HEK293 (cell line): ENCODE measurements around the gene NOBOX.

Experiments used
- CTCF ChIA-PET: fragments of 350-600 bp; formaldehyde crosslinking; extraction: SDS; loops from one replicate; lab custom pipeline; 2021; ENCODE audit warnings: antibody characterized with exemption; lab: Yijun Ruan, JAX
- POLR2A ChIA-PET: fragments of 300-600 bp; formaldehyde crosslinking; extraction: SDS; loops from one replicate; lab custom pipeline; 2020; ENCODE audit warnings: antibody characterized with exemption, inconsistent platforms; lab: Yijun Ruan, JAX
- H3K27ac ChIP-seq: fragments of 200-500 bp; sonication (Bioruptor generic); 2 replicates; pipeline ENCODE4 v1.5.1; 2014; ENCODE audit warnings: low read depth, low read length, control low read depth, inconsistent platforms; ENCODE audit errors: extremely low read depth
- H3K36me3 ChIP-seq, 2 experiments: fragments of 200-500 bp in 1 of 2; sonication (Bioruptor generic) in 1 of 2; 1 replicate in 1 of 2; 2 replicates in 1 of 2; pipeline ENCODE4 v1.5.1; 2014 to 2017; ENCODE audit warnings: inconsistent platforms in 2 of 2, low read length in 2 of 2; ENCODE audit not compliant: control insufficient read depth in 2 of 2, insufficient read depth in 1 of 2
- H3K4me1 ChIP-seq: fragments of 200-500 bp; sonication (Bioruptor generic); 2 replicates; pipeline ENCODE4 v1.5.1; 2014; ENCODE audit warnings: mild to moderate bottlenecking, low read length, inconsistent platforms; ENCODE audit not compliant: control insufficient read depth, insufficient read depth
- H3K4me3 ChIP-seq: 2 replicates; pipeline ENCODE4 v1.5.1; 2011; ENCODE audit warnings: low read depth, mild to moderate bottlenecking, control low read depth, low read length, moderate library complexity
- H3K9me3 ChIP-seq: fragments of 200-500 bp; sonication (Bioruptor generic); 2 replicates; pipeline ENCODE4 v1.5.1; 2014; ENCODE audit warnings: low read depth, low read length, inconsistent platforms; ENCODE audit not compliant: control insufficient read depth, insufficient read depth
- KLF10 ChIP-seq: fragments of 450-650 bp; IDR thresholded peaks from 2 replicates; pipeline ENCODE4 v1.5.1; 2018; ENCODE audit warnings: missing biosample characterization, mild to moderate bottlenecking, missing genetic modification characterization
- KLF7 ChIP-seq: fragments of 450-650 bp; formaldehyde crosslinking; IDR thresholded peaks from 2 replicates; pipeline ENCODE4 v1.5.1; 2016; ENCODE audit warnings: missing biosample characterization, missing genetic modification characterization, borderline replicate concordance
- KLF8 ChIP-seq: fragments of 450-650 bp; formaldehyde crosslinking; IDR thresholded peaks from 2 replicates; pipeline ENCODE4 v1.5.1; 2016; ENCODE audit warnings: missing biosample characterization, missing genetic modification characterization
- OSR2 ChIP-seq: fragments of 450-650 bp; formaldehyde crosslinking; IDR thresholded peaks from 2 replicates; pipeline ENCODE4 v1.5.1; 2016; ENCODE audit warnings: missing biosample characterization, missing genetic modification characterization
- SCRT2 ChIP-seq: fragments of 450-650 bp; formaldehyde crosslinking; IDR thresholded peaks from 2 replicates; pipeline ENCODE4 v1.5.1; 2016; ENCODE audit warnings: missing biosample characterization, missing genetic modification characterization
- TRIM28 ChIP-seq: IDR thresholded peaks from 2 replicates; pipeline ENCODE4 v1.6.1; 2011; ENCODE audit warnings: low read length, control low read depth, borderline replicate concordance
- WT1 ChIP-seq: fragments of 450-650 bp; formaldehyde crosslinking; IDR thresholded peaks from 2 replicates; pipeline ENCODE4 v1.5.1; 2016; ENCODE audit warnings: missing biosample characterization, missing genetic modification characterization
- ZBTB44 ChIP-seq: fragments of 450-650 bp; IDR thresholded peaks from 2 replicates; pipeline ENCODE4 v1.5.1; 2018; ENCODE audit warnings: missing biosample characterization, mild to moderate bottlenecking, missing genetic modification characterization
- ZFP3 ChIP-seq: fragments of 450-650 bp; formaldehyde crosslinking; IDR thresholded peaks from 2 replicates; pipeline ENCODE4 v1.5.1; 2016; ENCODE audit warnings: low read depth, missing biosample characterization, missing genetic modification characterization
- ZFP37 ChIP-seq: fragments of 450-650 bp; formaldehyde crosslinking; IDR thresholded peaks from 2 replicates; pipeline ENCODE4 v1.5.1; 2016; ENCODE audit warnings: missing biosample characterization, missing genetic modification characterization
- ZIC2 ChIP-seq: fragments of 450-650 bp; formaldehyde crosslinking; IDR thresholded peaks from 2 replicates; pipeline ENCODE4 v1.5.1; 2016; ENCODE audit warnings: missing biosample characterization, missing genetic modification characterization
- ZNF10 ChIP-seq: fragments of 450-650 bp; formaldehyde crosslinking; IDR thresholded peaks from 2 replicates; pipeline ENCODE4 v1.5.1; 2017; ENCODE audit warnings: missing biosample characterization, missing genetic modification characterization
- ZNF121 ChIP-seq: fragments of 450-650 bp; formaldehyde crosslinking; IDR thresholded peaks from 2 replicates; pipeline ENCODE4 v1.5.1; 2016; ENCODE audit warnings: missing biosample characterization, missing genetic modification characterization
- ZNF175 ChIP-seq: fragments of 450-650 bp; formaldehyde crosslinking; IDR thresholded peaks from 2 replicates; pipeline ENCODE4 v1.5.1; 2016; ENCODE audit warnings: missing biosample characterization, missing genetic modification characterization
- ZNF26 ChIP-seq: fragments of 450-650 bp; formaldehyde crosslinking; IDR thresholded peaks from 2 replicates; pipeline ENCODE4 v1.5.1; 2016; ENCODE audit warnings: missing biosample characterization, missing genetic modification characterization
- ZNF324 ChIP-seq: fragments of 450-650 bp; formaldehyde crosslinking; IDR thresholded peaks from 2 replicates; pipeline ENCODE4 v1.5.1; 2016; ENCODE audit warnings: missing biosample characterization, missing genetic modification characterization
- ZNF350 ChIP-seq: fragments of 450-650 bp; formaldehyde crosslinking; IDR thresholded peaks from 2 replicates; pipeline ENCODE4 v1.5.0; 2017; ENCODE audit warnings: missing biosample characterization, mild to moderate bottlenecking, missing genetic modification characterization
- ZNF391 ChIP-seq: fragments of 450-650 bp; formaldehyde crosslinking; IDR thresholded peaks from 2 replicates; pipeline ENCODE4 v1.5.1; 2016; ENCODE audit warnings: low read depth, missing biosample characterization, missing genetic modification characterization, borderline replicate concordance
- ZNF423 ChIP-seq: fragments of 450-650 bp; formaldehyde crosslinking; IDR thresholded peaks from 2 replicates; pipeline ENCODE4 v1.5.1; 2016; ENCODE audit warnings: missing biosample characterization, missing genetic modification characterization
- ZNF433 ChIP-seq: fragments of 450-650 bp; formaldehyde crosslinking; IDR thresholded peaks from 2 replicates; pipeline ENCODE4 v1.5.1; 2016; ENCODE audit warnings: missing biosample characterization, missing genetic modification characterization, low read depth
- ZNF549 ChIP-seq: fragments of 450-650 bp; IDR thresholded peaks from 2 replicates; pipeline ENCODE4 v1.5.1; 2018; ENCODE audit warnings: missing biosample characterization, missing genetic modification characterization, mild to moderate bottlenecking, inconsistent platforms, moderate library complexity
- ZNF555 ChIP-seq: fragments of 450-650 bp; formaldehyde crosslinking; conservative IDR thresholded peaks from 2 replicates; pipeline ENCODE4 v1.5.1; 2017; ENCODE audit warnings: missing biosample characterization, mild to moderate bottlenecking, missing genetic modification characterization, inconsistent platforms
- ZNF558 ChIP-seq: fragments of 450-650 bp; formaldehyde crosslinking; IDR thresholded peaks from 2 replicates; pipeline ENCODE4 v1.5.1; 2016; ENCODE audit warnings: missing biosample characterization, missing genetic modification characterization
- ZNF561 ChIP-seq: fragments of 450-650 bp; IDR thresholded peaks from 2 replicates; pipeline ENCODE4 v1.5.1; 2018; ENCODE audit warnings: missing biosample characterization, missing genetic modification characterization, borderline replicate concordance
- ZNF624 ChIP-seq: fragments of 450-650 bp; formaldehyde crosslinking; IDR thresholded peaks from 2 replicates; pipeline ENCODE4 v1.5.1; 2017; ENCODE audit warnings: missing biosample characterization, missing genetic modification characterization
- ZNF707 ChIP-seq: fragments of 450-650 bp; formaldehyde crosslinking; IDR thresholded peaks from 2 replicates; pipeline ENCODE4 v1.5.1; 2016; ENCODE audit warnings: missing biosample characterization, missing genetic modification characterization
- ZNF791 ChIP-seq: fragments of 450-650 bp; formaldehyde crosslinking; IDR thresholded peaks from 2 replicates; pipeline ENCODE4 v1.5.1; 2016; ENCODE audit warnings: missing biosample characterization, missing genetic modification characterization
- TF ChIP-seq, protein P1 (sequence below): fragments of 450-650 bp; formaldehyde crosslinking; IDR thresholded peaks from 2 replicates; pipeline ENCODE4 v1.5.1; 2017; ENCODE audit warnings: missing biosample characterization, missing genetic modification characterization
- TF ChIP-seq, protein P2 (sequence below): fragments of 450-650 bp; formaldehyde crosslinking; IDR thresholded peaks from 2 replicates; pipeline ENCODE4 v1.5.1; 2016; ENCODE audit warnings: missing biosample characterization, missing genetic modification characterization

Gene NOBOX

DNA sequence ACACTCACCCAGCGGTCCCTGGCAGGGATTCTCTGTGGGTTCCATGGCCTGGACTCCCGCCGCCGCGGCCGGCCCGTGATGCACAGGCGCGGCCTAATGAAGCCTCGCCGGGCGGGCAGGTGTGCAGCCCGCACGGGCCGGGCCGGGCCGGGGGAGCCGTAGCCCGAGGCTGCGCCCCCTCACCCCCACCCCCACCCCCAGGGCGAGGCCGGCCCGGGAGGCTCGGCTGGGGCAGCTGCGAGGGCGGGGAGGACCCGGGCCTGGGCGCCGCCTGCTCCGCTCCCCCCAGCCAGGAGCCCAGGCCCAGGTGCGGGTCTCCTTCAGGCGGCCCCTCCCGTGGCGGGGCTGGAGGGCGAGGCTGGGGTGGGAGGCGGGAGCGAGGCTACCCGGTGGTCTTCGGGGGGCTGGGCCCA, at the start of gene NOBOX:
Gene NOBOX (minus strand): TSS at position 45 of the 413 bp plus-strand sequence.
- ChIA-PET CTCF (no interaction called here), POLR2A (no interaction called here)
- Histone ChIP-seq H3K9me3 (no peaks in the 10 kb centered on the region), H3K36me3 (no peaks in the 10 kb centered on the region), H3K4me3 (no peak within 1 kb of the TSS), H3K27ac (no peak within 1 kb of the TSS), H3K4me1 (no peaks in the 10 kb centered on the region)
- TF ChIP-seq SCRT2 (no peak), ZNF433 (tag by site-specific recombination) (no peak), KLF8 (tag by site-specific recombination) (no peak), ZNF707 (tag by site-specific recombination) (no peak), ZFP37 (tag by site-specific recombination) (no peak), KLF7 (tag by site-specific recombination) (no peak), ZNF350 (tag by site-specific recombination) (no peak), ZNF555 (tag by site-specific recombination) (no peak), ZNF324 (tag by site-specific recombination) (no peak), KLF10 (tag by site-specific recombination) (no peak), TRIM28 (no peak), ZNF10 (tag by site-specific recombination) (no peak), ZNF391 (tag by site-specific recombination) (no peak), ZNF423 (tag by site-specific recombination) (no peak), ZNF561 (tag by site-specific recombination) (no peak)
- TF ChIP-seq, protein P1, sequence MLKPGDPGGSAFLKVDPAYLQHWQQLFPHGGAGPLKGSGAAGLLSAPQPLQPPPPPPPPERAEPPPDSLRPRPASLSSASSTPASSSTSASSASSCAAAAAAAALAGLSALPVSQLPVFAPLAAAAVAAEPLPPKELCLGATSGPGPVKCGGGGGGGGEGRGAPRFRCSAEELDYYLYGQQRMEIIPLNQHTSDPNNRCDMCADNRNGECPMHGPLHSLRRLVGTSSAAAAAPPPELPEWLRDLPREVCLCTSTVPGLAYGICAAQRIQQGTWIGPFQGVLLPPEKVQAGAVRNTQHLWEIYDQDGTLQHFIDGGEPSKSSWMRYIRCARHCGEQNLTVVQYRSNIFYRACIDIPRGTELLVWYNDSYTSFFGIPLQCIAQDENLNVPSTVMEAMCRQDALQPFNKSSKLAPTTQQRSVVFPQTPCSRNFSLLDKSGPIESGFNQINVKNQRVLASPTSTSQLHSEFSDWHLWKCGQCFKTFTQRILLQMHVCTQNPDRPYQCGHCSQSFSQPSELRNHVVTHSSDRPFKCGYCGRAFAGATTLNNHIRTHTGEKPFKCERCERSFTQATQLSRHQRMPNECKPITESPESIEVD = no peak
- TF ChIP-seq, protein P2, sequence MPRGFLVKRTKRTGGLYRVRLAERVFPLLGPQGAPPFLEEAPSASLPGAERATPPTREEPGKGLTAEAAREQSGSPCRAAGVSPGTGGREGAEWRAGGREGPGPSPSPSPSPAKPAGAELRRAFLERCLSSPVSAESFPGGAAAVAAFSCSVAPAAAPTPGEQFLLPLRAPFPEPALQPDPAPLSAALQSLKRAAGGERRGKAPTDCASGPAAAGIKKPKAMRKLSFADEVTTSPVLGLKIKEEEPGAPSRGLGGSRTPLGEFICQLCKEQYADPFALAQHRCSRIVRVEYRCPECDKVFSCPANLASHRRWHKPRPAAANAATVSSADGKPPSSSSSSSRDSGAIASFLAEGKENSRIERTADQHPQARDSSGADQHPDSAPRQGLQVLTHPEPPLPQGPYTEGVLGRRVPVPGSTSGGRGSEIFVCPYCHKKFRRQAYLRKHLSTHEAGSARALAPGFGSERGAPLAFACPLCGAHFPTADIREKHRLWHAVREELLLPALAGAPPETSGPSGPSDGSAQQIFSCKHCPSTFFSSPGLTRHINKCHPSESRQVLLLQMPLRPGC (tag by site-specific recombination) = no peak

GRCh38 chr7:144452064-144452463, 48.6 kb upstream of the NOBOX start:
- Histone ChIP-seq H3K4me3 (no peak overlapping the region), H3K36me3 (no peaks in the 10 kb centered on the region), H3K9me3 (no peaks in the 10 kb centered on the region), H3K4me1 (no peaks in the 10 kb centered on the region), H3K27ac (no peak overlapping the region)
- ChIA-PET CTCF (no interaction called here), POLR2A (no interaction called here)
- TF ChIP-seq ZNF433 (tag by site-specific recombination) = no peak
- no peak for TF ChIP-seq ZNF791 (tag by site-specific recombination)
- no peak for TF ChIP-seq WT1 (tag by site-specific recombination)
- TF ChIP-seq ZIC2 (tag by site-specific recombination) = no peak

DNA sequence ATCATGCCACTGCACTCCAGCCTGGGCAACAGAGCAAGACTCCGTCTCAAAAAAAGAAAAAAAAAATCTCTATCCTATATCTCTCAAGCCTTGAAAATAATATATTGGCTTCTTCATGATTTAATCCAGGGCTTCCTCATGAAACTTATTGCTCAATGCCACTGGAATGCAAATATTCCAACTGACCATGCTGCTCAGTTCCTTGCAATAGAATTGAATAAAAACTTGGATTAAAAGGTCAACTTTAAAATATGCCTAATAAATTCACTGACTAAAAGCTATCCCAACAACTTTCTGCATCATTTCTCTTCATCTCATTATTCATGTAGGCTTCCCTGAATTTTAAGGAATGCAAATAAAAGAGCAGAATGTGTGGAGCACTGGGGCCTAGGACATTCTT, 42.1 kb upstream of the NOBOX start:
- POLR2A ChIA-PET = no interaction called here
- no peaks in the 10 kb centered on the region for H3K9me3 ChIP-seq
- H3K36me3 ChIP-seq = no peaks in the 10 kb centered on the region
- no peaks in the 10 kb centered on the region for H3K4me1 ChIP-seq
- CTCF ChIA-PET = interaction anchor here (0.8 kb wide), 1 partner anchor 8 kb away, joined by 3 read pairs; no protein-coding TSS in a partner anchor
- no peak overlapping the region for H3K4me3 ChIP-seq
- no peak overlapping the region for H3K27ac ChIP-seq
- TF ChIP-seq ZNF549 (tag by site-specific recombination) (no peak), ZNF558 (tag by site-specific recombination) (no peak), ZNF624 (tag by site-specific recombination) (no peak), ZBTB44 (tag by site-specific recombination) (no peak), ZFP3 (tag by site-specific recombination) (no peak), KLF7 (tag by site-specific recombination) (no peak), ZNF121 (tag by site-specific recombination) (no peak), OSR2 (tag by site-specific recombination) (no peak), ZNF26 (tag by site-specific recombination) (no peak), ZNF175 (tag by site-specific recombination) (no peak)
